DMS 273 (cell line): ENCODE measurements around the gene MST1.
A peak's percentile ranks its signal among the peaks of the same experiment; 100 is the strongest.

Source experiments
- DNase-seq: peaks from one replicate; lab custom pipeline; 2025; ENCODE audit not compliant: unreplicated experiment; lab: John Stamatoyannopoulos, UW

MST1 gene

DNA sequence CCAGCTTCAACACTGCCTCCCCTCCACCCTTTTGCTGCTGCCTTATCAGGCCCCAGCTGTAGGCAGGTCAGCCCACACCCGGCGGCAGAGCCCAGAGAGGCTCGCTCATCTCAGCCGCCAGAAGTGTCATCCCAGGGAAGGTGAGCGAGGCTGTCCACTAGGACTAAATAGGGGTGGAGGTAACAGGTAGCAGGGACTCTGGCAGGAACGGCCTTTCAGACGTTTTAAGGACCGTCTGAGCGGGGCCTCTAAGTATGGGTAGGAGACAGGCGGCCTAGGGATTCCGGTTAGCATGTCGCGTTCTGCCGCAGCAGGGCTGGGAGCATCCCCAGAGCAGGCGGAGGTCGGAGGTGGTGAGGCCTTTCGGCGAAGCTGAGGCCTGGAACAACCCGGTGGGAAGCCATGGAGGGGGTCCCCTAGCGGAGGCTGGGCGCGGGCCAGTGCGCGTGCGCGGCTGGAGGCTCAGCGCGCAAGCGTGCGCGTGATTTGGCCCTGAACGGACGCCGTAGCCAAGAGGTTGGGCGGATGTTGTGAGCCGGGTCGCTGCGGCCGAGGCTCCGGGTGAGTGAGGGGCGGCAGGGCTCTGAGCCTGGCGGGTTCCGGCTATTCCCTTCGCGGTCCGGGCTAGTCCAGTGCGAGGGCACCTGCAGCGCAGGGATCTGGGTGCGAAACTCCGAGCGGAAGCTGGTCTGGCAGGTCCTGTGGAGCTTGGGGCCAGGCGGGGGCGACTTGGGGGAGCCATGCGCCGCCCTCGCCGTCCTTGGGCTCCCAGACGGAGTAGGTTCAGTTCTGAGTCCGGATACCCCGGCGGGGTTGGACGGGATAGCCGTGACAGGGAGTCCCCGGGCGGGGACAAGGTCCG is at the start of gene MST1, which contains the start of gene RNF123:
Gene MST1, minus strand, starts transcription at position 429 of the 862 bp plus-strand sequence. CDS start 783 bp downstream, outside the sequence.
Gene RNF123, plus strand, starts transcription at position 512 of the 862 bp plus-strand sequence. CDS start 1,609 bp downstream, outside the sequence.
- DNase-seq, result no peak

DNA sequence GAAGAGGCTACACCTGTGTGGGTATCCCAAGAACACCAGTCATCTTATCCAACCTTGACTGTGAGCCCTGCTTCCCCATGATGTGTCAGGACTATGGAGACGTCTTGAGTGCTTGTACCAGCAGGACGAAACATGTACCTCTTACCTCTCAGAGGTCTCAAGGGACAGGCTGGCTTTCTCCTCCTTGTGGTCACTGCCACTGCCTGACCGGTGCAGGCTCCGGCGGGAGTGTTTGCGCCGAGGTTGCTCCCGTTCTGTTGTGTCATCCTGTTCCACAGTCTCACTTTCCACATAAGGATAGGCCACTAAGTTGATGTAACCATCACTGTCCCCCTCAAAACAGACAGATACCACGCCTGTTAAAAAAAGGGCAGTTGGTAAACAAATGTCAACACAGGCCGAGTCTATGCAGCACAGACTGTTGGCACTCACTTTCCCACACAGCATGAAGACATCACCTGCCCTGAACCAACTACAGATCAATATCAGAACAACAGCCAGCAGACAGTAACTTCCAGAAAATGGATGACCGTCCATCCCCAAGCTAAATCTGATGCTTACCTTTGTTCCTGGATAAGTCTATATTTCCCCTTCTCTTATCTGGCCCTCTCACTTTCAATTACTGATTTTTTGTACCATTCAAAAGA is 48.9 kb upstream of the MST1 start:
- no peak for DNase-seq

DNA sequence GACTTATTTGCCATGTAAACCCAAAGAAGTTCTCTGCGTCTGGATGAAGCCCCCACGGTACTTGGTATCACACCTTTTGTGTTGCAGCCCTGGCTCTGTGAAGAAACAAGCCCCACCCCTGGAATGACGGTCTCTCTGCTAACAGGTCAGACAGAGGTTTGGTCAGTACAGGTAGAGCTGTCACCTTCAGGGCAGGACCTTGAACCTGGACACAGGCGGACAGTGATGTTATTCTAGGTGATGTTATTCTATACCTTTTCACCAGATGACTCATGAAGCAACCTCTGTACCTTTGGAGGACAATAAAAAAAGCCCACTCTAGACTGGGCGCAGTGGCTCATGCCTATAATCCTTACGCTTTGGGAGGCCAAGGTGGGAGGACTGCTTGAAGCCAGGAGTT is 45.5 kb upstream of the MST1 start:
- no peak for DNase-seq

DNA sequence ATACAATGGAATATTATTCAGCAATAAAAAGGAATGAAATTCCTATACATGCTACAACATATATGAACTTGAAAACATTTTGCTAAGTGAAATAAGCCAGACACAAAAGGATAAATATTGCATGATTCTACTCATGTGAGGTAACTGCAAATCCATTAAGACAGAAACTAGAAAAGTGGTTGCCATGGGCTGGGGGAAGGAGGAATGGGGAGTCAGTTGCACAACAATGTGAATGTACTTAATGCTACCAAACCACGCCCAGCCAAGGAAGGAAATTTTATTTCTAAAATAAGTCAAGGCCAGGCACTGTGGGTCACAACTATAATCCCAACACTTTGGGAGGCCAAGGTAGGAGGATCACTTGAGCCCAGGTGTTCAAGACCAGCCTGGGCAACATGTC is 44.3 kb upstream of the MST1 start:
- no peak for DNase-seq

DNA sequence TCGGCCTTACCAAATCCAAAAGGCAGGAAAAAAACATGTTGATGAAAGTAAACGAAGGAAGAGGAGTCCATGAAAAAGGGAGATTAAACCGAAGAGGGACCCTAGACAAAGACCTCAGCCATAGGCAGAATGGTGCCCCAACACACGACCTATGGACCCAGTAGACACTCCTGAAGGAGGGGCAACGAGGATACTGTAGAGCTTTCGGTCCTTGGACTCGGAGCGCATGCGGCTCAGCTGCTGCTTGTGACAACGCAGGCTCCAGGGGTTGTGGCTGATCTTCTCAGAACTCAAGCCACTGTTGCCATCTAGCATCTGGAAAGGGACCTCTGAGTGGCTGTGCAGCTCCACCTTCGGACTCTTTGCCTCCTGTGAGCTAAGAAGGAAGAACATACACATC is 43.3 kb upstream of the MST1 start:
- no peak for DNase-seq

DNA sequence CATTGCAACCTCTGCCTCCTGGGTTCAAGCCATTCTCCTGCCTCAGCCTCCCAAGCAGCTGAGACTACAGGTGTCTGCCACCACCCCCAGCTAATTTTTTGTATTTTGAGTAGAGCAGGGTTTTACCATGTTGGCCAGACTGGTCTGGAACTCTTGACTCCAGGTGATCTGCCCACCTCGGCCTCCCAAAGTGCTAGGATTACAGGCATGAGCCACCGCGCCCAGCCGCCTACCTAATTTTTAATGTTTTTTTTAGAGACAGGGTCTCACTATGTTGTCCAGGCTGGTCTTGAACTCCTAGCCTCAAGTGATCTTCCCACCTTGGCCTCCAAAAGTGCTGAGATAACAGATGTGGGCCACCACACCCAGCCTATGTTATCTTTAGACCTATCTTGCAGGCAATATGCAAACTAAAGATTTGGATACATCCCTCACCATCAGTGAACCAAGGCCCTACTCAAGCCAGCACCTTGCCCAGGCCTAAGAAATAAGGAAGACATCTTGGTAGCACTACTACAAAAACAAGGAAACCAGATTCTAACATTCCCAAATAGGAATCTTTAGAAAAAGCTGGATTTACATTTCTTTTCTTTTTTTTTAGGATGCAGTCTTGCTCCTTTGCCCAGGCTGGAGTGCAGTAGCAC is 40.8 kb upstream of the MST1 start:
- no peak for DNase-seq

DNA sequence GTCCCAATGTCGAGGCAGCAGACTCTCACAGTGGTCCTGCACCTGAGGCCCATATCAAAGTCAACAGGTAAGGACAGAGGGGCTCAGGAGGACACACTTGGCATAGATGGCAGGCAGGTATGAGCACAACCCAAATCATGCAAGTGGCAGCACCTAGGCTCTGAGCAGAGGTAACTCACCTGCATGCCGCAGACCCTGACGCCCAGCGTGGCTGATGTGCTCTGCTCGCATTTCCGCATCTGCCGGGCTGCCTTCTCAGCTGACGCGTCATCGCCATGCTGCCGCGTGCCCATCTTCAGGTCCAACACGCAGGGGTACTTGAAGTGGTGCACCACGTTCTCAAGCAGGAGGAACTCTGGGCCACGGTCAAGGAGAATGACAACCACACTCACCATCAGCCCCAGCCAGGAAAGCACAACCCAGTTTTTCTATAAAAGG is 38.7 kb upstream of the MST1 start:
- no peak for DNase-seq

DNA sequence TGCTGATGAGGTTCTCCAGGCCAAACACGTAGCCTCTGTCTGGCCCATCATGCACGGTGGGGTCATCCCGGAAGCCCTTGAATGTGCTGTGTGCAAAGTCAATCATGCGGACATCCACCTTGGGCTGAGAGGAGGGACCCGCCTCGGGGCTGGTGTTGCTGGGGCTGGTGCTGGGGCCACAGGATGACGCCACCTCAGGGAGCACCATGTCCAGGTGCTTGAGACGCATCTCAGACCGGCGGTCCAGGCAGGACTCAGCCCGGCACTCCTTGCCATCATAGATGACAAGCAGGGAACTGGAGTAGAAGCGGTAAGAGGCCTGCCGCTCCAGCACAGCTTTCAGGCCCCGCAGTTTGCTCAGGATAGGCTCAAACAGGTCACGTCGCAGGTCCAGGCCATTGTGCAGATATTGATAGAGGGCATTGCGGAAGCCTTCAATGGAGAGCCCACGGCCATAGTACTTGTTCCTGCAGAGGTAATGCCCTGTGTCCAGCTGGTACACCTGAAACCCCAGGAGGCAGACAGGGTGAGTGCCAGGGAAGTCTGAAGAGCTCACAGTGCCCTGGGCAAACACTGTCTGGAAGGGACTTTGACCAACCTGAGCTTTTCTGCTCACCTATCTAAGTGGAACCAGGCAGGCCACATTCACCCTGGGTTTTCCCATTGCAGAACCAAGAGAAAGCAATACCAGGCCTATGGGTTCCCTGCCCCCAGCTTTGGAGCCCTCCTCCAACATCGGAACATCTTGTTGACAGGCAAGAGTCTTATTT is 38.1 kb upstream of the MST1 start:
- DNase-seq, result no peak

DNA sequence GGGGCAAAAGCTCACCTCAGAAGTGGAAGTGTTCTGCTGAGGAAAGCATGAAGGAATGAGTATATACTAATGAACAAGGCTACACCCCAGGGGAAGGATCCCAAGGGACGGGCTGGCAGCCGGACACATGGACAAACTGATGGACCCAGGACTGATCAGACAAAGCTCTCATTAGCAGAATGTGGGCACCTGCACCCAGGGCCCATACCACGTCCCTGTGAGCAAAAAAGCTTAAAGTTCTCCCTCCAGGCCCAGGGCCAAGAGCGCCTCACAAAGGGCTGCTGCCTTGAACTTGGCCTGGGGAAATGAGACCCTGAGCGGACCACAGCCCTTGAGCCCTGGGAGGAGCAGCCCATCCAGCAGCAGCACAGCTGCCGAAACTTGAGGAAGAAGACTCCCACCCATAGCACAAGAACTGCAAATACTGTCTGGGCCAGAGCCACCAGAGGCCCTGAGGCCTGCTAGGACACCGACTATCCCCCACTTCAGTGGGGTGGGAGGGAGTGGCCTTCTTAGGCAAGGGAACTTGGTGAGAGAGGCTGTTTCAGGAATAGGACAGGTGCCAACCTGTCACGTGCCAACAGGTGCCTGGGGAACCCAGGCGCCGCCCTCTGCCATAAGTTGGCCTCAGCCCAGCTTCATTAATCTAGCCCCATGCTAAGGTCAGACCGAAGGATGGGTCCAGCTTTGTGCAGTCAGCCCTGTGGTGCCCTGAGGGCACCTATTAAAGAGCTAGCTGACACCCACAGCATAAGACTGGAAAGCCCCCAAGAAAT is 36.8 kb upstream of the MST1 start:
- DNase-seq, result no peak

DNA sequence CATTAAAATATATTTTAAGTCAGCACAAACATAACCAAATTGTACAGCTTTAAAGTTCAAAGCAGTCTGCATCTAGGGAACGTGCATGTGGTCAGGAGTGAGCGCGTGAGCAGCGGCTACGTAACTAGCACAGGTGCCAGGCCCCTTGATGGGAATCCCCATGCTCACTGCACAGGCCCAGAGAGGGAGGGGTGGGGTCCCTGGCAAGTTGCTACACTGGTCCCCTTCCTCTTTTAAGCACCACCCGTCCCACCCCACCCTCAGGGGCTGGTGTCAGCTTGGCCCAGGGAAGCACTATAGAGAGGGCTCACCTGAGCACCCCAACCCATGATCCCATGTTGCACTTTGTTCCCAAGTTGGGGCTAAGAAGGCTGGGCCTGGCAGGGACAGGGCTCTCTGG is 35.3 kb upstream of the MST1 start:
- no peak for DNase-seq

DNA sequence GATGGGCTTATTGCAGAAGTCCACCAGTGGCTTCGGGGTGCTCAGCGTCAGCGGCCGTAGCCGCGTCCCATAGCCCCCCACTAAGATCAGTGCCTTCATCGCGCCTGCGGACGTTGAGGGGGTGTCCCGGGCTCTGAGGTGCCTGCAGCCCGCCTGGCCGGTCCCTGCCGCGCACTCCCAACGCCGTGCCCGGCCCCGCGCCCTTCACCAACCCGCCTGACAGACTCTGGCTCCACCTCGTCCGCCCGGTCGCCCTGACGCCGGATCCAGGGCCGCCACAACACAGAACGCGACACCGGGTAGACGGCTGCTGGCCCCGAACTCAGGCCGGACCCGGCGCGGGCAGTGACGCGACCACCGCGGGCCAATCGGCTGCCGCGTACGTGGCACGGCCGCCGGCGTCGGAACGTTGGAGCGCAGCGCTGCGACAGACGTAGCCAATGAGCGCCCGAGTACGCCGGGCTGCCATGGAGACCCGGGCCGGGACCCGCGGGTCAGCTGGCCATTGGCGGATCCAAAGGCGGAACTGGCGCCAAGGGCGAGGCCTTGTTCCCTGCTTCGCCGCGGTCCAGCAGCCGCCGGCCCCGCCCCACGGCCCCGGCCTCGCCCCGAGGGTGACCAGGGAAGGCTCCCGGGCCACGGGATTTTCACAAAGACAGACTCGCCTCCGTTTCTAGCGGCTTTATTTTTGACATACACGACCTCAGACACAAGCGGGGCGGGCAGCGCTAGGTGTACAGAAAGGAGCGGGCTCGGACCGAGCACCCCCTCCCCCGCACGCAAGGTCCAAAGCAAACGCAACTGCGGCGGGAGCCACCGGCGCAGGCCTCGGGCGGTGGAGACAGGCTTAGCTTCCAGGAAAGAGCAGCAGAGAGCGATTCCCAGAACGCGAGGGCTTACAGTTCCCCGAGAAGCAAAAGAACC is 34.6 kb upstream of the MST1 start, which contains the start of gene GMPPB:
Gene GMPPB, minus strand, starts transcription at position 324 of the 924 bp plus-strand sequence. Its CDS starts 225 bp downstream, at position 99.
- DNase-seq, result peak; percentile 96

DNA sequence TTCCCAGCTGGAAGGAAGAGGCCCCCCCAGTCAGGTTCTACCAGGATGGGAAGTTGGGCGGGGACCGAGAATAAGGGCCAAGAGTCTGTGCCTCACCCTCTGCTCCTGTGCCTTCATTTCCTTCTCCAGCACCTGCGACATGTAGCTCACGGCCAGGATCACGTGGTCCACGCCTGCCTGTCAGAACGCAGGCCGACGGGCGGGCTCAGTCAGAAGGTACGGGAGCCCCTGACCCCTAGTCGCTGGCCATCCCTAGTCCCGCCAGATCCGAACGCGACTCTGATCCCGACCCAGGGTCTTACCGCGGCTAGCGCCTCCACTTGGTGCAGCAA is 34.0 kb upstream of the MST1 start:
- DNase-seq, result peak; percentile 56

DNA sequence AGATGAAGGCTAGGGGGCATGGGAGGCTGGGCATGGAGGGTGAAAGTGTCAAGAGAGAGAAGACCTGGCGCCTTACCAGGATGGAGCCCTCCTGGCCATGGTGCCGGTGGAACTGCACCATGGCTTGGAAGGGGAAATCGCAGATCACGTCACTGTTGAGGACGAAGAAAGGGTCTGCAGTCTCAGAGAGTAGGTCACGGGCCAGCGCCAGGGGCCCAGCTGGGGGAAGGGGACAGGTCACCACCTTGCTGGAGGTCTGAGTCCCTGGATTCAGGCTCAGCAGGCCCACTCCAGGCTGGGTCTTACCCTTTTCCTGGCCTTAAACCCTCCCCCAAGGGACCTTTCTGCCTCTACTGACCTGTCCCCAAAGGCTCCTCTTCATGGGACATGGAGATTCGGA is 33.6 kb upstream of the MST1 start:
- DNase-seq, result peak; percentile 28

DNA sequence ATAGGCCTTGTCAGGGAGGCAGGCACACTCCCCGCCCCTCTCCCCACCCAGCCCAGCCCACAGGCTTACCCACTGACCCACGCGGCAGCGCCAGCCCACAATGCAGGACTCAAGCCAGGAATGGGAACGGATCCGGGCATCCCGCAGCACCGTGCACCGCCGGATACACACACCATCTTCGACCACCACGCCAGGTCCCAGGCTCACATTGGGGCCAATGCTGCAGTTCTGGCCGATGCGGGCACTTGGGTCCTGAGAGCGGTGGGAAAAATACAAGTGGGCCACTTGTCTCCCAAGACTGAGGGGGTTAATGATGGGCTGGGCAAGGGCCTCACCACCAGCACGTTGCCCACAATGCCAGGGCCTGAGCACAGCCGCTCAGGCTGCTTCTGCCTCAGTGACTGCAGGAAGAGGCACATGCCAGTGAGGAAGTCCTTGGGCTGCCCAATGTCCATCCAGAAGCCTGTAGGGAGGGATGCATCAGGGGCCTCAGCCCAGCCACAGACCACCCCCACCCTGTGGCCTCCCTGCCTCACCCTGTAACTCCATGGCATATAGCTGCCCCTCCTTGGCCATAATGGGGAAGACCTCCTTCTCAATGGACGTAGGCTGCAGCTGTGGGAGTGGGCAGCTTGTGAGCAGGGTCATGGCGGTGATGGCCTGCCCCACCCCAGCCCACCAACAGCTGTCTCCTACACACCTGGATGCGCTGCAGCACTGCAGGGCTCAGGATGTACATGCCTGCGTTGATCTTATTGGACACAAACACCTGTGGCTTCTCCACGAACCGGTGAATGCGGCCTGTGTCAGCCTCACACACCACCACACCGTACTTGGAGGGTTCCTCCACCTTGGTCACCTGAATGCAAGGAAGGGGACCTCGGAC is 32.9 kb upstream of the MST1 start:
- DNase-seq, result no peak

DNA sequence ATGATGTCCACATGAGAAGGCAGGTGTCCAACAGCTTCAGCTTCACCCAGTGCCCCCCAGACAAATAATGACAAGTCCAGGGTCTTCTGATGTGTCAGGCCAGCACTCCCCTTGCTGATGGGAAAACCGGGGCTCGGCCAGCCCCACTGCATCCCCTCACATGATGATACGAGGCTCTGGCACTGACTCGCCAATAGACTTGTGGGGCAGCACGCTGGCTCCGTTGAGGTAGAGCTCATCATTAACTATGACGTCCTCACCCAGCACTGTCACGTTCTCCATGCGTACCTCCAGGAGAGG is 32.3 kb upstream of the MST1 start:
- DNase-seq, result no peak

DNA sequence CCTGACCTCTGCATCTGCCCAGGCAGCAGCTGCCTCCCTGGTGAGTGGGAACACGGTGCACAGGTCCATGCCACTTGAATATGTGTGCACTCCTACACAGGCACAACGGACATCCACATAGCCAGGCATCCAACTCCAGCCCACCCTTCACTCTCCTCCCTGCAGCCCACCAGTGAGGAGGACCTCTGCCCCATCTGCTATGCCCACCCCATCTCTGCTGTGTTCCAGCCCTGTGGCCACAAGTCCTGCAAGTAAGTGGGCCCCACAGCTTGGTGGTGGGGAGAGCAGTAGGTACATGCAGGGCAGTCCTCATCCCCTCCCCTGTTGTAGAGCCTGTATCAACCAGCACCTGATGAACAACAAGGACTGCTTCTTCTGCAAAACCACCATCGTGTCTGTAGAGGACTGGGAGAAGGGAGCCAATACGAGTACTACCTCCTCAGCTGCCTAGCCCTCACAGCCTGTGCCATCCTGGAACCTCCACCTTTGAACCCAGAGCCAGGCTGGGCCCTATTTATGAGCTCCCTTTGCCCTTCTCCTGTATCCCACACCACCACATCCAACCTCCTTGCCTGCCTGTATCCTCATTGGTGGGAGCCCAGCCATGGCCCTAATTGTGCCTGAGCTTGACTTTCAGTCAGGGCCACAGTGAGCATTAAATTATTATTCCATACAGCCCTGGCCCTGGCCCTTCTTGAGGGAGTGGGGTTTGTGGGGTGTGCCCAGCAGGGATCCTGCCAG is 31.8 kb upstream of the MST1 start:
- DNase-seq, result no peak

DNA sequence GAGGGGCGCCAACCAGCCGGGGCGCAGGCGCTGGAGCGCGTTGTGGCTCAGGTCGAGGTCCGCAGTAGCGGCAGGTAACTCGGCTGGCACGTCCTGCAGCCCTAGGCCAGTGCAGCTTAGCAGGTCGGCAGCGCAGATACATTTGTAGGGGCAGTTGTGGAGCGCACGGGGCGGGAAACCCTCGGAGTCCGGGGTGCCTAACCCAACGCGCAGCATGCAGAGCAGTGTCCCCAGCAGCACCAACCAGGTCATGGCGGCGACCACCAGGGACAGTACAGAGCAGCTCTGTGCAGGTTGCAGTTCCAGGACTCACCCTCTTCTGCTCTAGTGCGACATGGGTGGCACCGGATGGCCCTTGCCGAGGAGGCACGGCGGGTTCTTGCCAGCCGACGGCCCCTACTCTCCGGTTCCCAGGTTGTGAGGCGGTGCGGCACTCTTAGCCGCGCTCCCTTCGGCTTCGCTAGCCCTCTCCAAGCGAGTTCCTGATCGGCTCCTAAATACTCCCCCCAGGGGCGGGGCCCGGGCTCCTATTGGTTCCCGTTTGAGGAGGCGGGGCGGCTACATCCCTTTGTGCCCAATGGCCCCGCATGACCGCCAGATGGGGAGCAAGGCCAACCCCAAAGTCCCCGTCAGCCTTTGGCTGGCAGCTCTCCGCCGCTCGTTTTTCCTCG is 30.1 kb upstream of the MST1 start, which contains the start of gene AMIGO3:
Gene AMIGO3, minus strand, starts transcription at position 471 of the 671 bp plus-strand sequence. Its CDS starts 219 bp downstream, at position 252.
- peak; percentile 98 for DNase-seq
